IPS-NIHi7 (cell line): ENCODE results near the gene KLB.
"Not testable (repeated sequence)": the region's sequence is repeated elsewhere in the genome, so short reads cannot be mapped to it uniquely, and the experiment has no call there.

Source experiments
- DNase-seq: peaks from one replicate; pipeline ENCODE4 v3.0.0; 2012; ENCODE audit warnings: mixed read lengths; ENCODE audit errors: extremely low spot score

KLB gene

GRCh38 chr4:39426728-39427127, 20.0 kb downstream of the KLB start:
- no peak for DNase-seq

- DNase-seq, result no peak
These were observed 20.9 kb downstream of the KLB start for GRCh38 chr4:39427520-39428114.

GRCh38 chr4:39429476-39430334, 23.0 kb downstream of the KLB start:
- DNase-seq, result no peak

GRCh38 chr4:39433878-39434492, 27.3 kb downstream of the KLB start:
- DNase-seq, result no peak

- DNase-seq, result peak; percentile 56
These were observed 29.2 kb downstream of the KLB start for GRCh38 chr4:39435659-39436563.

- no peak for DNase-seq
These were observed 34.9 kb downstream of the KLB start for GRCh38 chr4:39441593-39441992.

- DNase-seq, result no peak
These were observed 36.3 kb downstream of the KLB start for GRCh38 chr4:39442998-39443397.

GRCh38 chr4:39446483-39446841, 39.7 kb downstream of the KLB start:
- DNase-seq, result no peak

- peak; percentile 78 for DNase-seq
These were observed 40.3 kb downstream of the KLB start for GRCh38 chr4:39446842-39447573.

- no peak for DNase-seq
These were observed 43.9 kb downstream of the KLB start for GRCh38 chr4:39450618-39451017.

GRCh38 chr4:39451423-39452023, 44.8 kb downstream of the KLB start:
- DNase-seq, result no peak

- no peak for DNase-seq
These were observed 45.6 kb downstream of the KLB start for GRCh38 chr4:39452153-39452859.

- DNase-seq, result no peak
These were observed 46.3 kb downstream of the KLB start for GRCh38 chr4:39452860-39453587.

- no peak for DNase-seq
These were observed 47.0 kb downstream of the KLB start for GRCh38 chr4:39453738-39454137.

- DNase-seq, result no peak
These were observed 48.8 kb downstream of the KLB start for GRCh38 chr4:39455486-39455885.

- DNase-seq, result no peak
These were observed 50.4 kb downstream of the KLB start for GRCh38 chr4:39456946-39457763.

GRCh38 chr4:39458161-39458504, 51.4 kb downstream of the KLB start:
- not testable (repeated sequence) for DNase-seq

GRCh38 chr4:39458505-39459300, 52.0 kb downstream of the KLB start, which contains the start of the genes LIAS and RPL9:
Gene LIAS, plus strand, starts transcription at chr4:39459056. Its CDS starts 62 bp downstream, at chr4:39459118.
Gene RPL9, minus strand, starts transcription at chr4:39458922. Its CDS starts 483 bp downstream, at chr4:39458439.
- peak; percentile 98 for DNase-seq
